Natural killer cell treated with Interleukin-12 subunit alpha and Interleukin-12 subunit beta and Interleukin-15 and Interleukin-18, amount 100 ng/mL, for 72 hours (primary cell): ENCODE results near the gene RAB33B. TPM values are rescaled to one million over a fixed set of nuclear protein-coding genes. Genes with fewer than 3 reads are reported as not detected.

Source experiments
- total RNA-seq, 2 donors: library from RNA; stranded (reverse); gene quantifications; one replicate each; pipeline ENCODE4 v1.2.3, GENCODE V29; 2022

The RAB33B gene
- total RNA-seq, 2 donors from 2014 or later: 6.8 to 10.0 TPM

Other genes with a start within 250 kb of the RAB33B start
- gene MGARP, start 173.9 kb upstream of the RAB33B start, total RNA-seq: under 1 TPM in 1 of 2 donors, not detected in 1; 0.21 TPM
- gene NAA15, start 152.6 kb upstream of the RAB33B start, total RNA-seq: 100 to 1,000 TPM in 1 of 2 donors, 10 to 100 TPM in 1; 71.5 to 100 TPM
- gene NDUFC1, start 151.6 kb upstream of the RAB33B start, total RNA-seq: 10 to 100 TPM; 35.7 to 43.0 TPM
- 10 to 100 TPM in 1 of 2 donors, 1 to 10 TPM in 1; 5.7 to 10.1 TPM for gene SETD7, start 102.1 kb downstream of the RAB33B start, total RNA-seq
- gene MGST2, start 211.7 kb downstream of the RAB33B start, total RNA-seq: 10 to 100 TPM in 1 of 2 donors, 1 to 10 TPM in 1; 8.2 to 19.0 TPM